Ecto neural progenitor cell (in vitro differentiated cells): ENCODE measurements around the gene RNF224.

Source experiments
- DNase-seq: peaks from one replicate; pipeline ENCODE4 v3.0.0-alpha.2; 2018; ENCODE audit warnings: low spot score

The RNF224 gene

GRCh38 chr9:137192448-137192780 lies 34.9 kb upstream of the RNF224 start:
- no peak for DNase-seq

- DNase-seq: no peak
Observed at GRCh38 chr9:137192859-137193258, 34.4 kb upstream of the RNF224 start.

GRCh38 chr9:137193771-137194170 lies 33.5 kb upstream of the RNF224 start:
- DNase-seq: no peak

- DNase-seq: no peak
Observed at GRCh38 chr9:137194388-137194787, 32.9 kb upstream of the RNF224 start.

- DNase-seq: no peak
Observed at GRCh38 chr9:137194909-137195308, 32.4 kb upstream of the RNF224 start.

GRCh38 chr9:137195525-137196220 lies 31.6 kb upstream of the RNF224 start:
- no peak for DNase-seq

- no peak for DNase-seq
Observed at GRCh38 chr9:137198051-137198901, 29.0 kb upstream of the RNF224 start.

GRCh38 chr9:137198902-137199283 lies 28.4 kb upstream of the RNF224 start:
- DNase-seq: no peak

- no peak for DNase-seq
Observed at GRCh38 chr9:137199411-137200121, 27.7 kb upstream of the RNF224 start.

- DNase-seq: peak; percentile 99
Observed at GRCh38 chr9:137200311-137201204, 26.7 kb upstream of the RNF224 start, which contains the start of gene TPRN. TSS of gene TPRN (minus strand) at chr9:137200741. CDS start at chr9:137200711, 30 bp downstream.

- no peak for DNase-seq
Observed at GRCh38 chr9:137201205-137201868, 26.0 kb upstream of the RNF224 start.

- no peak for DNase-seq
Observed at GRCh38 chr9:137202966-137203365, 24.3 kb upstream of the RNF224 start.

GRCh38 chr9:137204731-137205125 lies 22.6 kb upstream of the RNF224 start:
- DNase-seq: no peak

GRCh38 chr9:137205126-137206069 lies 21.9 kb upstream of the RNF224 start, which contains the start of the genes NDOR1 and TMEM203:
TSS of gene NDOR1 (plus strand) at chr9:137205700. CDS start at chr9:137205778, 78 bp downstream.
TSS of gene TMEM203 (minus strand) at chr9:137205648. CDS start at chr9:137205414, 234 bp downstream.
- peak; percentile 97 for DNase-seq

GRCh38 chr9:137206602-137207001 lies 20.7 kb upstream of the RNF224 start:
- no peak for DNase-seq

GRCh38 chr9:137211532-137211931 lies 15.8 kb upstream of the RNF224 start:
- no peak for DNase-seq

- no peak for DNase-seq
Observed at GRCh38 chr9:137212520-137212919, 14.8 kb upstream of the RNF224 start.

- no peak for DNase-seq
Observed at GRCh38 chr9:137213160-137214060, 13.9 kb upstream of the RNF224 start.

GRCh38 chr9:137214620-137215019 lies 12.7 kb upstream of the RNF224 start:
- DNase-seq: no peak
